Astrocyte of the cerebellum (primary cell): Measurements from ENCODE around the gene CDIP1.
A peak's percentile ranks its signal among the peaks of the same experiment; 100 is the strongest.

Experiments
- DNase-seq: peaks from one replicate; pipeline ENCODE4 v3.0.0-alpha.2; 2011; ENCODE audit warnings: low read depth
- H3K4me3 ChIP-seq: 2 replicates; pipeline ENCODE4 v1.5.1; 2011; ENCODE audit warnings: mild to moderate bottlenecking, low read depth, low read length, moderate library complexity
- in situ Hi-C: cut with HindIII; loops from 2 replicates; pipeline ENCODE4 v1.10.0; 2017; ENCODE audit warnings: low sequenced_read_pairs
- TF ChIP-seq, protein P1 (sequence below): IDR thresholded peaks from 2 replicates; pipeline ENCODE4 v1.5.1; 2012; ENCODE audit warnings: low read length, low read depth, moderate library complexity, mild to moderate bottlenecking; ENCODE audit errors: missing control alignments

CDIP1 gene

DNA sequence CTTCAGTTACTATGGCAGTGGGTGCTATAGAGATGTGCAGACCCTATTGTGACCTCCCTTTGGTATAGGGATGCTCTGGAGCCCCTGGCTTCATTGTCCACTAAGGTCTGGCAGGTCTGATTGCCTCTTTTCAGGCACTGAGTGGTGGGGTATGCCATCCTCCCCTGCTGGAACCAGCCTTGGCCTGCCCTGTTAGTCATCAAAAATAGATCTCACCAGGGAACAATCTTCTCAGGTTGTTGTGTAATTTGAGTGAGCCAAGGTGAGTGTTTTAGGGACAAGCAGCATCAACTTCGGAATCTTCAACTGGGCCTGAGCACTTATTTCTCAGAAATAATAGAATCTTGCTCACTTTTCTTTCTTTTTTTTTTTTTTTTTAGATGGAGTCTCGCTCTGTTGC lies 42.8 kb downstream of the CDIP1 start:
- H3K4me3 ChIP-seq: no peak overlapping the region
- TF ChIP-seq, protein P1, sequence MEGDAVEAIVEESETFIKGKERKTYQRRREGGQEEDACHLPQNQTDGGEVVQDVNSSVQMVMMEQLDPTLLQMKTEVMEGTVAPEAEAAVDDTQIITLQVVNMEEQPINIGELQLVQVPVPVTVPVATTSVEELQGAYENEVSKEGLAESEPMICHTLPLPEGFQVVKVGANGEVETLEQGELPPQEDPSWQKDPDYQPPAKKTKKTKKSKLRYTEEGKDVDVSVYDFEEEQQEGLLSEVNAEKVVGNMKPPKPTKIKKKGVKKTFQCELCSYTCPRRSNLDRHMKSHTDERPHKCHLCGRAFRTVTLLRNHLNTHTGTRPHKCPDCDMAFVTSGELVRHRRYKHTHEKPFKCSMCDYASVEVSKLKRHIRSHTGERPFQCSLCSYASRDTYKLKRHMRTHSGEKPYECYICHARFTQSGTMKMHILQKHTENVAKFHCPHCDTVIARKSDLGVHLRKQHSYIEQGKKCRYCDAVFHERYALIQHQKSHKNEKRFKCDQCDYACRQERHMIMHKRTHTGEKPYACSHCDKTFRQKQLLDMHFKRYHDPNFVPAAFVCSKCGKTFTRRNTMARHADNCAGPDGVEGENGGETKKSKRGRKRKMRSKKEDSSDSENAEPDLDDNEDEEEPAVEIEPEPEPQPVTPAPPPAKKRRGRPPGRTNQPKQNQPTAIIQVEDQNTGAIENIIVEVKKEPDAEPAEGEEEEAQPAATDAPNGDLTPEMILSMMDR: no peak
- in situ Hi-C loops: no loop called here
- DNase-seq: no peak

DNA sequence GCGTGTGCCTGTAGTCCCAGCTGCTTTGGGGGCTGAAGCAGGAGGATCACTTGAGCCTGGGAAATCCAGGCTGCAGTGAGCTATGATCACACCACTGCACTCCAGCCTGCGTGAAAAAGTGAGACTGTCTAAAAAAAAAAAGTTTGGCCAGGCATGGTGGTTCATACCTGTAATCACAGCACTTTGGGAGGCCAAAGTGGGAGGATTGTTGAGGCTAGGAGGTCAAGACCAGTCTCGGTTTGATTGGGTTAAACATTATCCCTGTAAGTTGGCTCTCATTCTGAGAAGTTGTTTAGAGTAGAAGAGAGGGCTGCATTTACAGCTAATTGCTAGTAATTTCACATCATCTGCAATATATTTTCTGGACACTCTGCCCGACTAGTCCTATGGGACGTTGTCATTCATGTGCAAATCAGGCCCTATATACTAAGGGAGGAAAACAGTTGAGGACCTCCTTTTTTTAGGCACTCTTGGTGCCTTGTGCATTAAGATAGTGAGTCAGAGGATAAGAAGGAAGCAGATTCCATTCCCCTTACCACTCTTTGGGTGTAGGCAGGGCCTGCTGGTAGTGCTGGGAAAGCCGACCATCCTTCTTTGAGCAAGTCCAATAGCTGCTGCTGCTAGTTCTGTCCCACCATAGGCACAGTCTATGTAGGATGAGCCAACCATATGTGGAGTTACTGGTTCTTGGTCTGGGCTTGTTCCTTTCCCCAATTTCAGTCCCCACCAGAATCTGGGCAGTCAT lies 43.7 kb downstream of the CDIP1 start:
- no peak for DNase-seq

DNA sequence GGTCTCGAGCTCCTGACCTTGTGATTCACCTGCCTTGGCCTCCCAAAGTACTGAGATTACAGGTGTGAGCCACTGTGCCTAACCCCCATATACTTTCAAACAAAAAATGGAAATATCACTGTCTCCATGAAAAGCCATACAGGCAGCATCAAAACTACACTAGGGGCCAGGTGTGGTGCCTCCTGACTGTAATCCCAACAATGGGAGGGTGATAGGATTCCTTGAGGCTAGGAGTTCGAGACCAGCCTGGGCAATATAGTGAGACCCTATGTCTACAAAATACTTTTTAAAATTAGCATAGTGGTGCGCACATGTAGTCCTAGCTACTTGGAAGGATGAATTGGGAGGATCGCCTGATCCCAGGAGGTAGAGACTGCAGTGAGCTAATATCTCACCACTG lies 46.7 kb downstream of the CDIP1 start:
- TF ChIP-seq, protein P1: no peak
- in situ Hi-C loops: no loop called here
- H3K4me3 ChIP-seq: no peak overlapping the region
- DNase-seq: no peak

More for the DNA sequence above, 43.7 kb downstream of the CDIP1 start:
- H3K4me3 ChIP-seq: no peak overlapping the region
- TF ChIP-seq, protein P1: no peak
- in situ Hi-C loops: no loop called here

DNA sequence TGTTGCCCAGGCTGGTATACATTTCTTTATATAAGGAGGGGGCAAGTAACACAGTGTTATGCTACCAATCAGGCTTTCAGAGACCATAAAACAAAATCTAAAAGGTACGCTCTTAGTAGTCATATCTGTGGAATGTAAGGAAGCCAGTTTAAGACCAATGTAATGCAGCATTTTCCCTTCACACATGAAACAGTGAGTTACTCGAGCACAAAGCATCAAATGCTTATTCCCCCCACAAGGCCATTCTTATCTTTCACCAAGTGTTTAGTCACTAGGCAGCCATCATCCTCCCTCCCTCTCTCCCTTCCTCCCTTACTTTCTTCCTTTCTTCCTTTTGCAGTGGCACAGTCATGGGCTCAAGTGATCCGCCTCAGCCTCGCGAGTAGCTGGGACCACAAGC lies 49.5 kb downstream of the CDIP1 start:
- in situ Hi-C loops: no loop called here
- TF ChIP-seq, protein P1: no peak
- DNase-seq: peak; percentile 73
- H3K4me3 ChIP-seq: no peak overlapping the region

DNA sequence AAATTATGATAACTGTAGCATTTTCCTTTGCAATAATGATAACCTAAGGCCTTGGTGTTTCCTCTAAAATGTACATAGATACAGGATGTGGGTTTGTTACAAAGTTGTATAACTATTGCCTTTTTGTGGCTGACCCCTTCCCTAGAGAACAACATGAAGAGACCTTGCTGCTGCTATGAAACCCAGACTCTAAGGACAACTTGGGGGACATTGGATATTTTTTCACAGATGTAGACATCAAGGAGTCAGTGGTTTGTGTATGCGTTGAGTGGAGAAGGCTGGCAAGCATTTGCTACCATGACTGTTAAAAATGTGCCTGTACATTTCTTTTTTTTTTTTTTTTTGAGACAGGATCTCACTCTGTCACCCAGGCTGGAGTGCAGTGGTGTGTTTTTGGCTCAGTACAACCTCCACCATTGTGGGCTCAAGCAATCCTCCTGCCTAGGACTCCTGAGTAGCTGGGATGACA lies 50.0 kb downstream of the CDIP1 start:
- in situ Hi-C loops: no loop called here
- H3K4me3 ChIP-seq: no peak overlapping the region
- DNase-seq: no peak

DNA sequence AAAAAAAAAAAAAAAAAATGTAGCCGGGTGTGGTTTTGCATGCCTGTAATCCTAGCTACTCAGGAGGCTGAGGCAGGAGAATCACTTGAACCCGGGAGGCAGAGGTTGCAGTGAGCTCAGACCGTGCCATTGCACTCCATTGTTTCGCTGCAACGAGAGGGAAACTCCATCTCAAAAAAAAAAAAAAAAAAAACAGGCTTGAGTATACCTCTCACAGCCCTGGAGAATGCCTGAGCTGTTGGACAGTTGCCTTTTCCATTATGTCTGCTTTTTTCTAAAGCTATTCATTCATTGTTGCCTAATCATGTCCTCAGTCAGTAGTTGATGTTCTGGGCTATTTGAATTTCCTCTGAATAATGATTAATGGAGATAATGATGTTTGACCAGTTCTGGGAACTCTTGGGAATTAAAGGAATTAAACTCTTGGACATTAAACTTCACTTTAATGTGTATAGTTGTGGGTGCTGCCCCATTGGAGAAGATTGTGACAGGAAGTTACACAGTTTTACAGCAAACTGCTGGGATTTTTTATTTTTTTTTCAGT lies 50.5 kb downstream of the CDIP1 start:
- no peak overlapping the region for H3K4me3 ChIP-seq
- TF ChIP-seq, protein P1: no peak
- in situ Hi-C loops: no loop called here
- DNase-seq: peak; percentile 43

More for the DNA sequence above, 50.0 kb downstream of the CDIP1 start:
- TF ChIP-seq, protein P1: no peak
